Adipocyte (in vitro differentiated cells): ENCODE results near the gene CHRM5.
A peak's percentile ranks its signal among the peaks of the same experiment; 100 is the strongest.
"Not testable (repeated sequence)": the region's sequence is repeated elsewhere in the genome, so short reads cannot be mapped to it uniquely, and the experiment has no call there.

ENCODE experiments used
- DNase-seq: peaks from one replicate; pipeline ENCODE4 v3.0.0-alpha.2; 2015; ENCODE audit warnings: low read depth
- H3K27me3 ChIP-seq: replicated peaks from 2 replicates; pipeline ENCODE4 v1.7.0; 2013; ENCODE audit warnings: mild to moderate bottlenecking, low read length, moderate library complexity; ENCODE audit not compliant: control insufficient read depth, insufficient read depth
- H3K36me3 ChIP-seq: 2 replicates; pipeline ENCODE4 v1.7.0; 2013; ENCODE audit warnings: low read length, mild to moderate bottlenecking, moderate library complexity; ENCODE audit not compliant: control insufficient read depth, insufficient read depth, severe bottlenecking
- H3K4me1 ChIP-seq: 2 replicates; pipeline ENCODE4 v1.7.0; 2013; ENCODE audit warnings: mild to moderate bottlenecking, low read length, moderate library complexity; ENCODE audit not compliant: control insufficient read depth, insufficient read depth
- H3K4me3 ChIP-seq: 2 replicates; pipeline ENCODE4 v1.7.0; 2013; ENCODE audit warnings: mild to moderate bottlenecking, low read length, moderate library complexity
- H3K9ac ChIP-seq: 2 replicates; pipeline ENCODE4 v1.7.0; 2013; ENCODE audit warnings: mild to moderate bottlenecking, low read length, moderate library complexity
- H3K9me3 ChIP-seq: 2 replicates; pipeline ENCODE4 v1.7.0; 2013; ENCODE audit warnings: mild to moderate bottlenecking, low read length, moderate library complexity; ENCODE audit not compliant: control insufficient read depth

Gene CHRM5

GRCh38 chr15:33988384-33988783 is 20.1 kb downstream of the CHRM5 start:
- H3K4me3 ChIP-seq, result no peak overlapping the region
- DNase-seq, result no peak
- peaks cover 12% of the 10 kb centered on the region for H3K4me1 ChIP-seq
- H3K36me3 ChIP-seq, result no peaks in the 10 kb centered on the region
- H3K9ac ChIP-seq, result no peak overlapping the region
- H3K27me3 ChIP-seq, result no peaks in the 10 kb centered on the region
- no peaks in the 10 kb centered on the region for H3K9me3 ChIP-seq

DNA sequence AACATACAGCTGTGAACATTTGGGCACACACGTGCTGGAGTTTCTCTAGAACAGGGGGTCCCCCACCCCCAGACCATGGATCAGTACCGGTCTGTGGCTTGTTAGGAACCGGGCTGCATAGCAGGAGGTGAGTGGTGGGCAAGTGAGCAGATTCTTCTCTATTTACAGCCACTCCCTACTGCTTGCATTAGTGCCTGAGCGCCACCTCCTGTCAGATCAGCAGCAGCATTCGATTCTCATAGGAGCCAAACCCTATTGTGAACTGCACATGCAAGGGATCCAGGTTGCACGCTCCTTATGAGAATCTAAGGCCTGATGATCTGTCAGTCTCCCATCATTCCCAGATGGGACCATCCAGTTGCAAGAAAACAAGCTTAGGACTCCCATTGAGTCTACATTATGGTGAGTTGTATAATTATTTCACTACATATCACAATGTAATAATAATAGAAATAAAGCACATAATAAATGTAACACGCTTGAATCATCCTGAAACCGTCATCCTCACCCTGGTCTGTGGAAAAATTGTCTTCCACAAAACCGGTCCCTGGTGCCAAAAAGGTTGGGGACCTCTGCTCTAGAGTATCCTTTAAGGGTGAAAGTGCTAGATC is 25.8 kb downstream of the CHRM5 start:
- no peaks in the 10 kb centered on the region for H3K27me3 ChIP-seq
- H3K4me3 ChIP-seq, result no peak overlapping the region
- DNase-seq, result peak; percentile 57
- no peaks in the 10 kb centered on the region for H3K4me1 ChIP-seq
- no peaks in the 10 kb centered on the region for H3K9me3 ChIP-seq
- no peak overlapping the region for H3K9ac ChIP-seq
- no peaks in the 10 kb centered on the region for H3K36me3 ChIP-seq

GRCh38 chr15:33995666-33996065 is 27.4 kb downstream of the CHRM5 start:
- not testable (repeated sequence) for H3K9ac ChIP-seq, DNase-seq, H3K4me1 ChIP-seq, H3K27me3 ChIP-seq, H3K4me3 ChIP-seq, H3K9me3 ChIP-seq, H3K36me3 ChIP-seq

- Histone ChIP-seq H3K4me1 (no peaks in the 10 kb centered on the region), H3K9ac (no peak overlapping the region), H3K36me3 (no peaks in the 10 kb centered on the region), H3K4me3 (no peak overlapping the region), H3K27me3 (no peaks in the 10 kb centered on the region), H3K9me3 (no peaks in the 10 kb centered on the region)
- no peak for DNase-seq
Observed at GRCh38 chr15:34001536-34001935, 33.2 kb downstream of the CHRM5 start.

DNA sequence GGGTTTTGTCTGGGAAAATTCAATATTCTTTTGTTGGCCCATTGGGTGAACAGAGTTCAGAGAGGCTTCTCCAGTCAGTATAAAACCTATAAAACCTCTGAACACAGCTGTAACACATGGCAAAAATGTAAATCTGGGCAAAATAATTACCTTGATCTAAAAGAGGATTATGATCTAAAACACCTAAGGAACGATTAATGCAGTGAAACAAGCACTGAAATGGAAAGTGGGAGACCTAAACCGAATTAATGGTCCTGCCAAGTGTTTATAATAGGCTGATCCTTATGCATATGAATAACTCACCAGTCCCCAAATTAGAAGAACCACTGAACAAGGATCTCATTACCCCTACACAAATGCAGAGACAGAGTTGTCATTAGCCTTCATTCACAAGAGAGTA is 38.1 kb downstream of the CHRM5 start:
- H3K27me3 ChIP-seq, result no peaks in the 10 kb centered on the region
- no peaks in the 10 kb centered on the region for H3K36me3 ChIP-seq
- no peaks in the 10 kb centered on the region for H3K9me3 ChIP-seq
- H3K4me3 ChIP-seq, result no peak overlapping the region
- no peaks in the 10 kb centered on the region for H3K4me1 ChIP-seq
- no peak overlapping the region for H3K9ac ChIP-seq
- DNase-seq, result no peak

DNA sequence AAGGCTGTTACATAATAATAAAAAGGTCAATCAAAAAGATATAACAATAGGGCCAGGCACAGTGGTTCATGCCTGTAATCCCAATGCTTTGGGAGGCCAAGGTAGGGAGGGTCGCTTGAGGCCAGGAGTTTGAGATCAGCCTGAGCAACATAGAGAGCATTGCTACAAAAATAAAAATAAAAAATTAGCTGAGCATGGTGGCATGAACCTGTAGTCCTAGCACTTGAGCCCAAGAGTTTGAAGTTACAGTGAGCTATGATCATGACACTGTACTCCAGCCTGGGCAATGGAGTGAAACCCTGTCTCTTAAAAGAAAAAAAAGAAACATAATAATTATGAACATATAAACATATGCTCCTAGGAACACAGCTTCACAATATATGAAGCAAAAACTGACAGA is 41.4 kb downstream of the CHRM5 start:
- DNase-seq, result no peak

DNA sequence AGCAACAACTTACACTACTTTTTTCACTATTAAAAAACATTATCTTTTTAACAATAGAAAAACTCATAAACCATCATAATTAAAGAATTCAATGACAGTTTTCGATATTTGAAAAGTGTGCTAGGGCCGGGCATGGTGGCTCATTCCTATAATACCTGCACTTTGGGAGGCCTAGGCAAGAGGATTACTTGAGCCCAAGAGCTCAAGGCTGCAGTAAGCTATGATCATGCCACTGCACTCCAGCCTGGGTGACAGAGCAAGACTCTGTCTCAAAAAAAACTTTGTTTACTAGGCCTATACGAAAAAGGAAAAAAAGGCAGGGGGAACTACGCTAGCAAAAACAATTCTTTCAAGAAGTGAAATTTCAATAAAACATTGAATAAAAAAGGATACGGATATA is 42.6 kb downstream of the CHRM5 start:
- no peak overlapping the region for H3K4me3 ChIP-seq
- H3K4me1 ChIP-seq, result no peaks in the 10 kb centered on the region
- no peaks in the 10 kb centered on the region for H3K36me3 ChIP-seq
- no peaks in the 10 kb centered on the region for H3K9me3 ChIP-seq
- H3K9ac ChIP-seq, result no peak overlapping the region
- DNase-seq, result no peak
- H3K27me3 ChIP-seq, result no peaks in the 10 kb centered on the region

More for the DNA sequence above, 41.4 kb downstream of the CHRM5 start:
- H3K4me3 ChIP-seq, result no peak overlapping the region
- H3K4me1 ChIP-seq, result no peaks in the 10 kb centered on the region
- H3K9me3 ChIP-seq, result no peaks in the 10 kb centered on the region
- H3K27me3 ChIP-seq, result no peaks in the 10 kb centered on the region
- no peak overlapping the region for H3K9ac ChIP-seq
- H3K36me3 ChIP-seq, result no peaks in the 10 kb centered on the region

DNA sequence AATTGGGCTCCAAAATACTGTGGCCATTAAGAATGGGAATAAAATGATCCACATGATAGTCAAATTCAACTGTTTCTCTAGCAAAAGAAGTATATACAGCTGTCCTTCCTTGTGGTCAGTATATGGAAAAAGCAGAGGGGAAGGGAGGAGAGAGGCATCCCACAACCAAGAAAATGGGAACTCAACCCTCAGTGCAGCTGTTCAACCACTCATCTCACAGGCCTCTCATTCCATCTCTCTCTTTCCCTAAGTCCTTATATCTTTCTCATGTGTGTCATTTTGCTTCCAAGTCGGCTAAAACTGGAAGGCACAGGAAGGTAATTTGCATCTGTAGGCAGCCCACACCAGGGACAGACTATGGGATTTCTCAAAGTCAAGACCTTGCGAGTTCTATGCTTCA is 43.2 kb downstream of the CHRM5 start:
- no peaks in the 10 kb centered on the region for H3K36me3 ChIP-seq
- no peaks in the 10 kb centered on the region for H3K27me3 ChIP-seq
- H3K4me3 ChIP-seq, result no peak overlapping the region
- H3K9me3 ChIP-seq, result no peaks in the 10 kb centered on the region
- H3K9ac ChIP-seq, result no peak overlapping the region
- no peaks in the 10 kb centered on the region for H3K4me1 ChIP-seq
- DNase-seq, result no peak

- no peak overlapping the region for H3K9ac ChIP-seq
- no peak overlapping the region for H3K4me3 ChIP-seq
- DNase-seq, result no peak
- H3K4me1 ChIP-seq, result no peaks in the 10 kb centered on the region
- no peaks in the 10 kb centered on the region for H3K27me3 ChIP-seq
- no peaks in the 10 kb centered on the region for H3K9me3 ChIP-seq
- H3K36me3 ChIP-seq, result no peaks in the 10 kb centered on the region
Observed at GRCh38 chr15:34012461-34013028, 44.2 kb downstream of the CHRM5 start.

GRCh38 chr15:34013746-34014145 is 45.4 kb downstream of the CHRM5 start:
- Histone ChIP-seq H3K9ac (no peak overlapping the region), H3K4me3 (no peak overlapping the region), H3K9me3 (no peaks in the 10 kb centered on the region), H3K36me3 (no peaks in the 10 kb centered on the region), H3K4me1 (no peaks in the 10 kb centered on the region), H3K27me3 (no peaks in the 10 kb centered on the region)
- no peak for DNase-seq

- no peaks in the 10 kb centered on the region for H3K36me3 ChIP-seq
- no peaks in the 10 kb centered on the region for H3K27me3 ChIP-seq
- H3K9me3 ChIP-seq, result no peaks in the 10 kb centered on the region
- H3K4me3 ChIP-seq, result no peak overlapping the region
- no peak overlapping the region for H3K9ac ChIP-seq
- no peaks in the 10 kb centered on the region for H3K4me1 ChIP-seq
- peak; percentile 44 for DNase-seq
Observed at GRCh38 chr15:34014556-34014955, 46.3 kb downstream of the CHRM5 start.
